H7 (cell line): Measurements from ENCODE around the gene GNLY. TPM values are rescaled to one million over a fixed set of nuclear protein-coding genes. Genes with fewer than 3 reads are reported as not detected.
"Not testable (repeated sequence)": the region's sequence is repeated elsewhere in the genome, so short reads cannot be mapped to it uniquely, and the experiment has no call there.

Experiments
- DNase-seq: peaks from one replicate; pipeline ENCODE4 v3.0.0; 2012
- H3K27me3 ChIP-seq: 2 replicates; pipeline ENCODE4 v1.6.0; 2011; ENCODE audit warnings: mild to moderate bottlenecking, low read length; ENCODE audit not compliant: control insufficient read depth, insufficient read depth
- H3K36me3 ChIP-seq: replicated peaks from 2 replicates; pipeline ENCODE4 v1.5.1; 2011; ENCODE audit warnings: low read length; ENCODE audit not compliant: control insufficient read depth, insufficient read depth
- H3K4me3 ChIP-seq: 2 replicates; pipeline ENCODE4 v1.5.1; 2011; ENCODE audit warnings: low read depth, mild to moderate bottlenecking, control low read depth, low read length, moderate library complexity; ENCODE audit not compliant: insufficient read depth
- total RNA-seq: library from RNA; depleted of rRNA; stranded (reverse); fragments of >200 nt; shearing (Covaris generic); gene quantifications from 2 replicates; pipeline ENCODE4 v1.2.3, GENCODE V29; 2014

The GNLY gene
- total RNA-seq, 1 experiment from 2014 or later, result not detected

DNA sequence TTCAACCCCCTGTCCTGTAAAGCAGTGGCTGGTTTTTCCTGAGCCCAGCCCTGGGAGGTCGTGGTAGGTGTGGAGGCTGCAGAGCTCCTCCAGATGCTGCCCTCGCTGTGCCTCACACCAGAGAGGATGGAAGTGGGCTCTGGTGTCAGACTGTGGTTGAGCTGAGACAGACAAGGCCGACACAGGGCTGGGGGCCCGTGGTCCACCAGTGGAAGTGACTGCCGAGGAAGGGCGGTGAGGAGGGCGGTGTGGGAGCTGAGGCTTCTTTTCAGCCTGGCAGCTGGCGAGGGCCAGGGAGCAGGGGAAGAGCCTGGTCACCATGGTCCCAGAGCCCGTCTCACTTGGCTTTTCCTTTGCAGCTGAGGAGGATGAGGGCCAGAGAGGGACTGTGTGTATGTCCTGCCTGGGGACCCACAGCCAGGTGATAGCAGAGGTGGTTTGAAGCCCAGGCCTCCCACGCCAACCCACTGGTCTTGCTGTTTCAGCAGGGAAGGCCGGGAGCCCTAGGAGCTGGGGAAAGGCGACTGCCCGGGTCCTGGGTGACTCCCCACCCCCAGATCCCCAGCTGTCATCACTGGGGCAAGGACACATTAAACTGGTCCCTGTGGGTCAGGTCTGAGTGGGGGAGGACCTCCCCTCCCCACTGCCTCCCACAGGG is 34.7 kb upstream of the GNLY start:
- Histone ChIP-seq H3K27me3 (no peaks in the 10 kb centered on the region), H3K4me3 (no peak overlapping the region), H3K36me3 (peaks cover 2% of the 10 kb centered on the region)
- peak; percentile 27 for DNase-seq

DNA sequence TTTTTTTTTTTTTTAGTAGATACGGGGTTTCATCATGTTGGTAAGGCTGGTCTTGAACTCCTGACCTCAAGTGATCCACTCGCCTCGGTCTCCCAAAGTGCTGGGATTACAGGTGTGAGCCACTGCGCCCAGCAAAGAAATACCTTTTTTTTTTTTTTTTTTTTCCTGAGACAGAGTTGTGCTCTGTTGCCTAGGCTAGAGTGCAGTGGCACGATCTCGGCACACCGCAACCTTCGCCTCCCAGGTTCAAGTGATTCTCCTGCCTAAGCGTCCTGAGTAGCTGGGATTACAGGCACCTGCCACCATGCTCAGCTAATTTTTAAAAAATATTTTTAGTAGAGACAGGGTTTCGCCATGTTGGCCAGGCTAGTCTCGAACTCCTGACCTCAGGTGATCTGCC is 33.9 kb upstream of the GNLY start:
- not testable (repeated sequence) for DNase-seq, H3K27me3 ChIP-seq, H3K36me3 ChIP-seq, H3K4me3 ChIP-seq

DNA sequence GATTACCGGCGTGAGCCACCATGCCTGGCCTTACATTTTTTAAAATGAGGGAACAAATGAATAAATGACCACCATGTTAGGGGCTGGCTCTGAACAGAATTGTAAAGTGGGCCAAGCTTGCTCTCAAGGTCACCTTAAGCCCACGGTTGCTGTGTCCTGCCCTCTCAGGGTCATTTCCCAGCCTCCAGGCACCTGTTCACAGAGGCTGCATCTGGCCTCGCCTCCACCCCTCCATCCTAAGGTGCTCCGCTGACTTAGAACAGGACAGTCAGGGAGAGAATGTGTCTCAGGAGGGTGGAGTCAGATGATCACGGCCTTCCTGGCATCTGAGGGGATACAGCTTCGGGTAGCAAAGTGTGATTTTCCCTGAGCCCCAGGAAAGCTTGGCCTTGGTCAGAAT is 33.4 kb upstream of the GNLY start:
- Histone ChIP-seq H3K4me3 (no peak overlapping the region), H3K27me3 (no peaks in the 10 kb centered on the region), H3K36me3 (peaks cover 2% of the 10 kb centered on the region)
- no peak for DNase-seq

DNA sequence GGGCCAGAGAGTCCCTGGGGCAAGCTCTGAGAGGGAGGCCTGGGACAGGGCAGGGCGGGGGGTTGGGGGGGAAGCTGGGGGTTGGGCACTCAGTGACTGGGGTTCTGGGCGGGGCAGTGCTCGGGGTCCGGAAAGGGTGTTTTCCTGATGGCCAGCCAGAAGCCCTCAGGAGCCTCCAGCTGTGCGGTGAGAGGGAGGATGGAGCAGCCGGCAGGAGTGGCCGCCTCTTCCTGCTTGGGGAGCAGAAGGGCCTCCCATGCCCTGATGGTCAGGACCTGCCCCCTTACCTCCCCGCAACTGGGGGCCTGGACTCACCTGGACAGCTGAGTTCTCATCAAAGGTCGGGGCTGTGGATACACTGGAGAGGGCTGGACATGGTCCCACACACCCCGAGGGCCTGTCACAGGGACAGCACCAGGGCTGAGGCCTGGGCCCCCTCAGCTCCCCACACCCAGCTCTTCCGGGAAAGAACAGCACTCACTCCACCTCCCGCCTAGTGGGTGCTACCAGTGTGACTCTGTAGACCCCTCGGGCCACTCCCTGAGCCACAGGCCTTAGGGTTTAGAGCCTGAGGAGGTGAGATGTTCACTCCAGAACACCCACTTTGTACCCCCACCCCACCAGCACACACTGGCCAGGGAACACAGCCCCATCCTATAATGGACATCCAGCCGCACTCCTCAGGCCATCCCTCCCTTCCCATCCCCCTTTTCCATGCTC is 32.9 kb upstream of the GNLY start:
- Histone ChIP-seq H3K36me3 (no peaks in the 10 kb centered on the region; the same call in 1 of the 2 replicates), H3K4me3 (no peak overlapping the region)
- DNase-seq, result peak; percentile 60

DNA sequence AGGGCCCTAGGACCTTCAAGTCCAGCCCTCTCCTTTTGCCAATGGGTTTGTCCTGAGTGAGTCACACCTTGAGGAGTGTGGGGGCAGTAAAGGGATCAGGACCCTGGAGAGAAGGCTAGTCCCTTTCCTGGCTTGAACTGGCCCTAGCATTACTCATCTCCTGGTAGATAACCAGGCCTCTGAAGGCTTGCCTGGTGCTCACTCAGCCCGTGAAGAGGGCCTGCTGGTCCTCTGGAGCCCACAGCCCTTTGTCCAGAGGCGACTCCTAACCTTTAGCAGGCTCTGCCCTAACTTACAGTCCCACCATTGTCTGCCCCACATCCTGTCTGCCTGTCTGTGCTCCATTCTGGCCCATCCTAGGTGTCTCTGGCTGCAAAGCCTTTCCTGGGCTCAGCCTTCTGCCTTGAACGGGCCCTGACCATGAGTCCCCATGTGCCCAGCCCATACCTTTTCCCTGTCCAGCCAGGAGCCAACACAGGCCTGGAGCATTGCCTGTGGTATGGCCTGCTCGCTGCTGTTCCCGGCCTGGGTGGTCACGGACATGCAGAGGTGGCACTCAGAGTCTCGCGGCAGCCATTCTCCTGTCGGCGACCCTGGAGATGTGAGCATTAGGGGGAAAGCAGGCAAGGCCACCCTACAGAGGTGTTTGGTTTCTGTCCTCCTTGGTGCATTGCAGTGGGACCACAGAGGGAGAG is 31.1 kb upstream of the GNLY start:
- H3K36me3 ChIP-seq, result no peaks in the 10 kb centered on the region; the same call in 1 of the 2 replicates
- no peaks in the 10 kb centered on the region for H3K27me3 ChIP-seq
- H3K4me3 ChIP-seq, result no peak overlapping the region
- DNase-seq, result peak; percentile 61

More for the DNA sequence above, 32.9 kb upstream of the GNLY start:
- no peaks in the 10 kb centered on the region for H3K27me3 ChIP-seq

DNA sequence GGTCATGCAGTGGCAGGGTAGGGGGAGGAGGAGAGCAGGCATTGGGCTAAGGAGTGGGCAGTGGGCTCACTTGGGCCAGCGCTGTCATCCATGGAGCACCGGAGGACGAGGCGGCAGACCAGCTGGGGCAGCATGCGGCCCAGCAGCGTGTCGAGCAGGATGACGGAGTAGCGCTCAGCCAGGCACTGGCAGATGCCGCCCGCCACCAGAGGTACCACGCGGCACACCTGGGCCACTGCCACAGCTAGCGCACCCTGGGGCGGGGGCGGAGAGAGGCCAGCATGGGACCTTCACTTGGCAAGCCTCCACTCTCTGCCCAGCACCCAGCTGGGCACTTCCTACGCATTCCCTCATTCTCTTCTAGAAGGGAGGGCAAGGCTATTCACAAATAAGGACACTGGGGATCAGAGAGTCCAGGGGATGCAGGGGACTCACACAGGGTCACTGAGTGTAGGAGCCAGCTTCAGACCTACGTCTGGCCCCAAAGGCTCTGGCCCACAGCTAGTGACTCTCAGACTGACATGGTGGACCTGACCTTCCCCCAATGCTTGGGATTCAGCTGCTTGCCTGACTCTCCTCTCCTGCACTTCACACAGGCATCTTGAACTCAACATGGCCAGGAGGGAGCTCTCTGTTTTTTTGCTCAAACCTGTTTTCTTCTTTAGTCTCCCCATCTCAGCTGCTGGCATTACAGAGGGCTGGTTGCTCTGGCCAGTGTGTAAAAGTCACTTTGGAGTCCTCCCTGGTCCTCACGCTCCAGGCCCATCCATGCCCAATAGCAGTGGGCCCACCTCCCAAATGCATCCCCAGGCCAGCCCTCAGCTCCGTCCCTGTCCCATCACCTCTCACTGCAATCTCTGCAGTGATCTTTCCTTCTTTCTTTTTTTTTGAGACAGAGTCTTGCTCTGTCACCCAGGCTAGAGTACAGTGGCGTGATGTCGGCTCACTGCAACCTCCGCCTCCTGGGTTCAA is 30.3 kb upstream of the GNLY start:
- peak; percentile 44 for DNase-seq
- H3K27me3 ChIP-seq, result no peaks in the 10 kb centered on the region
- no peaks in the 10 kb centered on the region for H3K36me3 ChIP-seq
- no peak overlapping the region for H3K4me3 ChIP-seq

DNA sequence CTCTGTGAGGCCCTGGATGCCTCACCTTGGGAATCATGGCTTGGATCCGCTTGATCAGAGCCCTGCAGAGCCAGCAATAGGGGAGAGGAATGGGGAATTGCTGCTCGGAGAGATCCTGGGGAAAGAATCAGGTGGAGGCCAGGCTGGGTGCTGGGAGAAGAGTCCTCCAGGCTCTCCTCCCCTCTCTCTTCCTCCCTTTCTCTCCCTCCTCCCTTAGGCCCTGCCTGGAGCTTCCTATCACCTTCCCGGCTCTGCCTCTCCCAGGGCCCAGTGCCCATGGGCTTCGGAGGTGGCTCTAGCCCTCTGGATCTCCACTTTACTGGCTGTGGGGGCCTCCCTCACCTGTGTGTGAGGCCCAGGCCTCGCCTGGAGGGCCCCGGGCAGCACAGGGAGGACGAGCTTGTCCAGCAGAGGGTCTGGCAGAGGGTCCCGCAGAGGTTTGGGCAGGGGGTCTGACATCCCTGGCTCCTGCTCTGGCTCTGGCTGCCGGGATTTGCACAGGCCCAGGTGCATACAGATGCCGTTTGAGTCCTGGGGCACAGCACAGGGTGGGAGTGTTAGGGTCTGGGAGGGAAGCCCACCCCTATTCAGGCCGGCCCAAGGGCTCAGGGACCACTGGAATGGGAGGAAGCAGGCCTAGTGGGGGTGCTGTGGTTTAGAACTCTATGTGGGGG is 28.8 kb upstream of the GNLY start:
- peak; percentile 62 for DNase-seq
- Histone ChIP-seq H3K27me3 (no peaks in the 10 kb centered on the region), H3K36me3 (no peaks in the 10 kb centered on the region), H3K4me3 (no peak overlapping the region)

DNA sequence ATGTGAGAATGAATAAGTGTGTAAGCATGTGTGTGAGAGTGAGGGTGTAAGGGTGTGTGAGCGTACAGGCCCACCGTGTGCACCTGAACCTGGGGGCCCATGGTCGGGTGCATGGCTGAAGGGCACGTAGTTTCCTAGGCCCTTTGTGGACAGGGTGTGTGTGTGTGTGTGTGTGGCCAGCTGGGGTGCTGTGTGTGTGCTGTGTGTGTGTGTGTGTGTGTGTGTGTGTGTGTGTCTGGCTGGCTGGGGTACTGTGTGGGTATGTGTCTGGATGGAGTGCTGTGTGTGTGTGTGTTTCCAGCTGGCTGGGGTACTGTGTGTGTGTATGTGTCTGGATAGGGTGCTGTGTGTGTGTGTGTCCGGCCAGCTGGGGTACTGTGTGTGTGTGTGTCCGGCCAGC is 28.1 kb upstream of the GNLY start:
- no peaks in the 10 kb centered on the region for H3K27me3 ChIP-seq
- H3K4me3 ChIP-seq, result no peak overlapping the region
- H3K36me3 ChIP-seq, result no peaks in the 10 kb centered on the region
- DNase-seq, result peak; percentile 22

DNA sequence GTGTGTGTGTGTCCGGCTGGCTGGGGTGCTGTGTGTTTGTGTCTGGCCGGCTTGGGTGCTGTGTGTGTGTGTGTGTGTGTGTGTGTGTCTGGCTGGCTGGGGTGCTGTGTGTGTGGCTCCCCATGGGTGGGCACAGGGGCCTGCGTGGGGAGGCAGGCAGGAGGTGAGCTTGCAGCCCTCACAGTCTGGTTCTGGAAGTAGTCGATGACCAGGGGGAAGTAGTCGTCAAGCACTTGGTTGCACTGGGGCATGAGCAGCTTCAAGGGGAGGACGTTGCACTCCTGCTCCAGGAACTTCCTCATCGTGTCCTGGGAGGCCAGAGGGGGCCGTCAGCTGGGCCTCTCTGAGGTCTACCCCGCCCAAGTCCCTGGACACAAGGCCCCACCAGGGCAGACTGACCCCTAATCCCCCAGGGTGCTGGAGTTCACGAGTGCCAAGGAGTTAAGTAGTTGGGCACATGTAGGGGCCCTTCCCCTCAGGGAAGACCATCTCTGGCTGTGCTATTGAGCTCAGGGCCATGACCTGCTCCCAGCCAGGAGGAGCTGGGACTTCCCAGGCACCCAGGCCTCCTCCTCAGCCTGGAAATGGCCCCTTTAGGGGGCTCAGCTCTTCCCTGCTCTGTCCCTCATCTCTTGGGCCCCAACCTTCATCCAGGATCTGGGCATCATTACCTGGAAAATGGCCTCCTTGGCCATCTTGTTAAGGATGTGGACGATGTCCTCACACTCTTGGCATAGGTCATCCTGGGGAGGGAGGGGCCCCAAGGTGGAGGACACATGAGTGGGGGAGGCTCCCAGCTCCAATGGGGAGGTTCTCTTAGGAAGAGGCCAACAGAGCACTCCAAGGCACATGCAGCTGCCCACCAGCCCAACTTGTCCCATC is 27.5 kb upstream of the GNLY start:
- peak; percentile 42 for DNase-seq
- Histone ChIP-seq H3K36me3 (no peaks in the 10 kb centered on the region), H3K4me3 (no peak overlapping the region), H3K27me3 (no peaks in the 10 kb centered on the region)

DNA sequence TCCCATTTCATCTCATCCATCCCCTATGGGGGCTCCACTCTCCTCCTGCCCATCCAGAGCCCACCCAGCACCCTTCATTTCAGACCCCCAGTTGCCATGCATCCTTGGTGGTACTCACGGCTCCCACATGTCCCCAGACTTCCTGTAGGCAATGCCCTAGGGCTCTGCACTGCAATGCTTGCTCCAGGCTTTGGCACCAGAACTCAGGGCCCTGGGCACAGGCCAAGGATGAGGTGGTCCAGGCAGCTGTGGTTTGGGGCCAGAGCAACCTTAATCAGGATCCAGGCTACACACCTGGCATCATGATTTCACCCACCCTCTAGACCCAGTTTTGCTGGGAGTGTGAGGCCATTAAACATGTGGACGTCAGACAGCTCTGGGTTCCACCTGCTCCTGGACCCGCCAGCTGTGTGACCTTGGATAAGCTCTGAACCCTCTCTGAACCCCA is 26.6 kb upstream of the GNLY start:
- Histone ChIP-seq H3K27me3 (no peaks in the 10 kb centered on the region), H3K4me3 (no peak overlapping the region), H3K36me3 (no peaks in the 10 kb centered on the region)
- DNase-seq, result no peak

DNA sequence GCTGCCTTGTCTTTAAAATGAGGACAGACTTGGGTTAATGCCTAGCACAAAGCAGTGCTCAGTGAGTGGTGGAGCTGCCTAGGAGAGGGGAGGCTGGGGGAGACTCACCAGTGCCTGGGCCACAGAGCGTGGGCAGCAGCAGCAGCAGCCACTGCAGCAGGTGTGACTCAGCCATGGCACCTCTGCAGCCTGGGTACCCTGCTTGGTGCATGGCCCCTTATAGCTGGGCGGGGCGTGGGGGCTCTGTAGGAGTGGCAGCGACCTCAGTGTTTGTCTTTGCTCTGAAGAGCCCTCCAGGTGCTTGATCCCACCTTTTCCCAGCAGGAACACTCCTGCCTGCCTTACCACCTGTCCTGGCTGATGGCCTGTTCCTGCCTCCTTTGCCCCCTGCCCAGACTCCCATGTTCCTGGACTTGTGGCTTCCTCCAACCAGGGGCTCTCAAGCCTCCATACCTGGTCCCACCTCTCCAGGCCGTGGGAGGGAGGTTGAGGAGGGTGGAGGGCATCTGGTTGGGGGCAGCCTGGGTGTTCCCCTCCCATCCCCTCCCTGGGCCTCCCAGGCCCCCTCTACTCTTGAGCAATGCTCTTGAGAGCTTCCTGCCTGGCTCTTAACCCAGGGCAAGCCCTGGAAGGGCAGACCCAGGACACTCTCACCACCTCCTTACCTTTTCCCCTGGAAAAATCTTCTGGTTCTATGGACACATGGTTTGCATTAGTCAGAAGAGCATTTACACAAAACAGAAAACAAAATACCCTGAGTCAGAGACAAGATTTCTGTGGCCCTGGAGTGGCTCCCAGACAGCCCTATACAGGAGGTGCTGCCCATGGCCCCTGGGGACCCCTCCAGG is 25.9 kb upstream of the GNLY start, which contains the start of gene SFTPB:
Gene SFTPB, minus strand, starts transcription at position 191 of the 848 bp plus-strand sequence. Its CDS starts 16 bp downstream, at position 175.
- Histone ChIP-seq H3K36me3 (no peaks in the 10 kb centered on the region), H3K27me3 (no peaks in the 10 kb centered on the region), H3K4me3 (no peak within 1 kb of the TSS)
- DNase-seq, result peak; percentile 38

DNA sequence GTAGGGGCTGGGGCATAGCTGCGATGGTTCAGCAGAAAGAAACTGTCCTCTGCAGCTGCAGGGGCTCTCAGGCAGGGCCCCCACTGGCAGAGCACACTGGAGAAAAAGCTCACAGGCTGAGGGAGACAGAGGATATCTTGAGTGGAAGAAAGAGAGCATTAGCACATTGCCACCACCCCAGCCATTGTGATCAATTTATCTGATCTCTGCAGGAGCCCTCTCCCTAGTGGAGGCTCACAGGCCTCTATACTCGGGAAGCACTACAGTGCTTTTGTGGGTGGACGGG is 25.4 kb upstream of the GNLY start:
- Histone ChIP-seq H3K36me3 (no peaks in the 10 kb centered on the region), H3K27me3 (no peaks in the 10 kb centered on the region), H3K4me3 (no peak overlapping the region)
- no peak for DNase-seq
